WTC11 (cell line): Measurements from ENCODE around the gene IL10RB. TPM values are rescaled to one million over a fixed set of nuclear protein-coding genes. Genes with fewer than 3 reads are reported as not detected.

Experiments
- ATAC-seq: fragments of 200-7000 bp; cut with Tn5 transposase; 2 replicates; pipeline ENCODE4 v1.10.0; 2021; ENCODE audit warnings: mild to moderate bottlenecking, moderate library complexity
- CTCF ChIA-PET: fragments of 300-600 bp; sonication (Branson Sonifier 250); formaldehyde crosslinking; loops from one replicate; lab custom pipeline; 2021; ENCODE audit warnings: antibody characterized with exemption; lab: Charles Lee
- POLR2A ChIA-PET: fragments of 350-600 bp; sonication (Branson Sonifier 250); formaldehyde crosslinking; loops from one replicate; lab custom pipeline; 2021; ENCODE audit warnings: antibody characterized with exemption; lab: Charles Lee
- DNase-seq: peaks from one replicate; pipeline ENCODE4 v3.0.0; 2021; ENCODE audit warnings: low spot score
- H3K27ac Mint-ChIP-seq: 2 replicates; pipeline ENCODE4 v1.8.0; 2021; ENCODE audit warnings: mixed read lengths
- H3K27me3 Mint-ChIP-seq: 2 replicates; pipeline ENCODE4 v1.8.0; 2021; ENCODE audit warnings: low read depth, mild to moderate bottlenecking, moderate library complexity, mixed read lengths
- H3K36me3 Mint-ChIP-seq: 2 replicates; pipeline ENCODE4 v1.8.0; 2021; ENCODE audit warnings: mixed read lengths
- H3K4me1 Mint-ChIP-seq: 2 replicates; pipeline ENCODE4 v1.8.0; 2022; ENCODE audit warnings: mixed read lengths
- H3K4me3 Mint-ChIP-seq: 2 replicates; pipeline ENCODE4 v1.8.0; 2021; ENCODE audit warnings: mild to moderate bottlenecking, moderate library complexity, mixed read lengths
- H3K9me3 Mint-ChIP-seq: 2 replicates; pipeline ENCODE4 v1.8.0; 2021; ENCODE audit warnings: mixed read lengths
- CDX4 ChIP-seq: fragments of 250-450 bp; sonication (Bioruptor Pico); IDR thresholded peaks from 2 replicates; pipeline ENCODE4 v1.9.0; 2021; ENCODE audit warnings: moderate library complexity, mild to moderate bottlenecking, inconsistent platforms, borderline replicate concordance
- E2F5 ChIP-seq: sonication (generic); formaldehyde crosslinking; IDR thresholded peaks from 2 replicates; pipeline ENCODE4 v1.8.1; 2022; ENCODE audit warnings: mild to moderate bottlenecking, moderate library complexity, missing genetic modification reagents
- ESRRA ChIP-seq: sonication (generic); formaldehyde crosslinking; IDR thresholded peaks from 2 replicates; pipeline ENCODE4 v1.8.1; 2022; ENCODE audit warnings: mild to moderate bottlenecking, missing genetic modification reagents, borderline replicate concordance
- GRHL2 ChIP-seq: fragments of 250-450 bp; sonication (Bioruptor Pico); IDR thresholded peaks from 2 replicates; pipeline ENCODE4 v1.8.0; 2022; ENCODE audit warnings: mild to moderate bottlenecking, moderate library complexity; ENCODE audit not compliant: insufficient replicate concordance, severe bottlenecking
- NFATC4 ChIP-seq: fragments of 250-450 bp; sonication (Bioruptor Pico); IDR thresholded peaks from 2 replicates; pipeline ENCODE4 v1.9.0; 2021; ENCODE audit warnings: mild to moderate bottlenecking
- OVOL2 ChIP-seq: fragments of 250-450 bp; sonication (Bioruptor Pico); IDR thresholded peaks from 2 replicates; pipeline ENCODE4 v1.9.0; 2021; ENCODE audit warnings: mild to moderate bottlenecking, borderline replicate concordance
- PRRX2 ChIP-seq: fragments of 250-450 bp; sonication (Bioruptor Pico); IDR thresholded peaks from 2 replicates; pipeline ENCODE4 v1.8.0; 2021; ENCODE audit warnings: mild to moderate bottlenecking
- SOX15 ChIP-seq: fragments of 250-450 bp; sonication (Bioruptor Pico); IDR thresholded peaks from 2 replicates; pipeline ENCODE4 v1.9.0; 2021; ENCODE audit warnings: mild to moderate bottlenecking
- TCF7 ChIP-seq: sonication (generic); formaldehyde crosslinking; IDR thresholded peaks from 2 replicates; pipeline ENCODE4 v1.8.0; 2022; ENCODE audit warnings: mild to moderate bottlenecking, low read depth, missing genetic modification reagents, moderate library complexity
- ZBTB21 ChIP-seq: sonication (generic); formaldehyde crosslinking; IDR thresholded peaks from 2 replicates; pipeline ENCODE4 v1.8.1; 2023; ENCODE audit warnings: mild to moderate bottlenecking, missing genetic modification reagents, borderline replicate concordance
- ZNF425 ChIP-seq: fragments of 250-450 bp; sonication (Bioruptor Pico); conservative IDR thresholded peaks from 2 replicates; pipeline ENCODE4 v1.9.0; 2021; ENCODE audit warnings: mild to moderate bottlenecking
- total RNA-seq: library from RNA; stranded (reverse); gene quantifications from 3 replicates; pipeline ENCODE4 v1.2.3, GENCODE V29; 2021
- TF ChIP-seq, protein P1 (sequence below): sonication (generic); formaldehyde crosslinking; IDR thresholded peaks from 2 replicates; pipeline ENCODE4 v1.8.0; 2022; ENCODE audit warnings: missing genetic modification reagents
- TF ChIP-seq, protein P2 (sequence below): sonication (generic); formaldehyde crosslinking; IDR thresholded peaks from 2 replicates; pipeline ENCODE4 v1.8.0; 2023; ENCODE audit warnings: mild to moderate bottlenecking, missing genetic modification reagents
- TF ChIP-seq, protein P3 (sequence below): sonication (generic); formaldehyde crosslinking; IDR thresholded peaks from 2 replicates; pipeline ENCODE4 v1.8.0; 2023; ENCODE audit warnings: missing genetic modification reagents, mild to moderate bottlenecking, borderline replicate concordance
- TF ChIP-seq, protein P4 (sequence below): sonication (generic); formaldehyde crosslinking; IDR thresholded peaks from 2 replicates; pipeline ENCODE4 v1.8.0; 2022; ENCODE audit warnings: mild to moderate bottlenecking, missing genetic modification reagents

Gene IL10RB
- total RNA-seq, 1 experiment from 2014 or later: 3.7 TPM

- POLR2A ChIA-PET: no interaction called here
- peaks cover 9% of the 10 kb centered on the region for H3K36me3 Mint-ChIP-seq
- ATAC-seq (no peak), DNase-seq (no peak)
- peaks cover 18% of the 10 kb centered on the region for H3K9me3 Mint-ChIP-seq
- TF ChIP-seq E2F5 (CRISPR knock-in tag) (no peak), SOX15 (no peak), TCF7 (CRISPR knock-in tag) (no peak), GRHL2 (CRISPR knock-in tag) (no peak), ESRRA (CRISPR knock-in tag) (no peak), NFATC4 (no peak), PRRX2 (no peak), OVOL2 (CRISPR knock-in tag) (no peak), ZNF425 (CRISPR knock-in tag) (no peak), CDX4 (no peak), ZBTB21 (CRISPR knock-in tag) (no peak)
- TF ChIP-seq, protein P1, sequence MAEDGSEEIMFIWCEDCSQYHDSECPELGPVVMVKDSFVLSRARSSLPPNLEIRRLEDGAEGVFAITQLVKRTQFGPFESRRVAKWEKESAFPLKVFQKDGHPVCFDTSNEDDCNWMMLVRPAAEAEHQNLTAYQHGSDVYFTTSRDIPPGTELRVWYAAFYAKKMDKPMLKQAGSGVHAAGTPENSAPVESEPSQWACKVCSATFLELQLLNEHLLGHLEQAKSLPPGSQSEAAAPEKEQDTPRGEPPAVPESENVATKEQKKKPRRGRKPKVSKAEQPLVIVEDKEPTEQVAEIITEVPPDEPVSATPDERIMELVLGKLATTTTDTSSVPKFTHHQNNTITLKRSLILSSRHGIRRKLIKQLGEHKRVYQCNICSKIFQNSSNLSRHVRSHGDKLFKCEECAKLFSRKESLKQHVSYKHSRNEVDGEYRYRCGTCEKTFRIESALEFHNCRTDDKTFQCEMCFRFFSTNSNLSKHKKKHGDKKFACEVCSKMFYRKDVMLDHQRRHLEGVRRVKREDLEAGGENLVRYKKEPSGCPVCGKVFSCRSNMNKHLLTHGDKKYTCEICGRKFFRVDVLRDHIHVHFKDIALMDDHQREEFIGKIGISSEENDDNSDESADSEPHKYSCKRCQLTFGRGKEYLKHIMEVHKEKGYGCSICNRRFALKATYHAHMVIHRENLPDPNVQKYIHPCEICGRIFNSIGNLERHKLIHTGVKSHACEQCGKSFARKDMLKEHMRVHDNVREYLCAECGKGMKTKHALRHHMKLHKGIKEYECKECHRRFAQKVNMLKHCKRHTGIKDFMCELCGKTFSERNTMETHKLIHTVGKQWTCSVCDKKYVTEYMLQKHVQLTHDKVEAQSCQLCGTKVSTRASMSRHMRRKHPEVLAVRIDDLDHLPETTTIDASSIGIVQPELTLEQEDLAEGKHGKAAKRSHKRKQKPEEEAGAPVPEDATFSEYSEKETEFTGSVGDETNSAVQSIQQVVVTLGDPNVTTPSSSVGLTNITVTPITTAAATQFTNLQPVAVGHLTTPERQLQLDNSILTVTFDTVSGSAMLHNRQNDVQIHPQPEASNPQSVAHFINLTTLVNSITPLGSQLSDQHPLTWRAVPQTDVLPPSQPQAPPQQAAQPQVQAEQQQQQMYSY (CRISPR knock-in tag): no peak
- TF ChIP-seq, protein P2, sequence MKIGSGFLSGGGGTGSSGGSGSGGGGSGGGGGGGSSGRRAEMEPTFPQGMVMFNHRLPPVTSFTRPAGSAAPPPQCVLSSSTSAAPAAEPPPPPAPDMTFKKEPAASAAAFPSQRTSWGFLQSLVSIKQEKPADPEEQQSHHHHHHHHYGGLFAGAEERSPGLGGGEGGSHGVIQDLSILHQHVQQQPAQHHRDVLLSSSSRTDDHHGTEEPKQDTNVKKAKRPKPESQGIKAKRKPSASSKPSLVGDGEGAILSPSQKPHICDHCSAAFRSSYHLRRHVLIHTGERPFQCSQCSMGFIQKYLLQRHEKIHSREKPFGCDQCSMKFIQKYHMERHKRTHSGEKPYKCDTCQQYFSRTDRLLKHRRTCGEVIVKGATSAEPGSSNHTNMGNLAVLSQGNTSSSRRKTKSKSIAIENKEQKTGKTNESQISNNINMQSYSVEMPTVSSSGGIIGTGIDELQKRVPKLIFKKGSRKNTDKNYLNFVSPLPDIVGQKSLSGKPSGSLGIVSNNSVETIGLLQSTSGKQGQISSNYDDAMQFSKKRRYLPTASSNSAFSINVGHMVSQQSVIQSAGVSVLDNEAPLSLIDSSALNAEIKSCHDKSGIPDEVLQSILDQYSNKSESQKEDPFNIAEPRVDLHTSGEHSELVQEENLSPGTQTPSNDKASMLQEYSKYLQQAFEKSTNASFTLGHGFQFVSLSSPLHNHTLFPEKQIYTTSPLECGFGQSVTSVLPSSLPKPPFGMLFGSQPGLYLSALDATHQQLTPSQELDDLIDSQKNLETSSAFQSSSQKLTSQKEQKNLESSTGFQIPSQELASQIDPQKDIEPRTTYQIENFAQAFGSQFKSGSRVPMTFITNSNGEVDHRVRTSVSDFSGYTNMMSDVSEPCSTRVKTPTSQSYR (CRISPR knock-in tag): no peak
- TF ChIP-seq, protein P3, sequence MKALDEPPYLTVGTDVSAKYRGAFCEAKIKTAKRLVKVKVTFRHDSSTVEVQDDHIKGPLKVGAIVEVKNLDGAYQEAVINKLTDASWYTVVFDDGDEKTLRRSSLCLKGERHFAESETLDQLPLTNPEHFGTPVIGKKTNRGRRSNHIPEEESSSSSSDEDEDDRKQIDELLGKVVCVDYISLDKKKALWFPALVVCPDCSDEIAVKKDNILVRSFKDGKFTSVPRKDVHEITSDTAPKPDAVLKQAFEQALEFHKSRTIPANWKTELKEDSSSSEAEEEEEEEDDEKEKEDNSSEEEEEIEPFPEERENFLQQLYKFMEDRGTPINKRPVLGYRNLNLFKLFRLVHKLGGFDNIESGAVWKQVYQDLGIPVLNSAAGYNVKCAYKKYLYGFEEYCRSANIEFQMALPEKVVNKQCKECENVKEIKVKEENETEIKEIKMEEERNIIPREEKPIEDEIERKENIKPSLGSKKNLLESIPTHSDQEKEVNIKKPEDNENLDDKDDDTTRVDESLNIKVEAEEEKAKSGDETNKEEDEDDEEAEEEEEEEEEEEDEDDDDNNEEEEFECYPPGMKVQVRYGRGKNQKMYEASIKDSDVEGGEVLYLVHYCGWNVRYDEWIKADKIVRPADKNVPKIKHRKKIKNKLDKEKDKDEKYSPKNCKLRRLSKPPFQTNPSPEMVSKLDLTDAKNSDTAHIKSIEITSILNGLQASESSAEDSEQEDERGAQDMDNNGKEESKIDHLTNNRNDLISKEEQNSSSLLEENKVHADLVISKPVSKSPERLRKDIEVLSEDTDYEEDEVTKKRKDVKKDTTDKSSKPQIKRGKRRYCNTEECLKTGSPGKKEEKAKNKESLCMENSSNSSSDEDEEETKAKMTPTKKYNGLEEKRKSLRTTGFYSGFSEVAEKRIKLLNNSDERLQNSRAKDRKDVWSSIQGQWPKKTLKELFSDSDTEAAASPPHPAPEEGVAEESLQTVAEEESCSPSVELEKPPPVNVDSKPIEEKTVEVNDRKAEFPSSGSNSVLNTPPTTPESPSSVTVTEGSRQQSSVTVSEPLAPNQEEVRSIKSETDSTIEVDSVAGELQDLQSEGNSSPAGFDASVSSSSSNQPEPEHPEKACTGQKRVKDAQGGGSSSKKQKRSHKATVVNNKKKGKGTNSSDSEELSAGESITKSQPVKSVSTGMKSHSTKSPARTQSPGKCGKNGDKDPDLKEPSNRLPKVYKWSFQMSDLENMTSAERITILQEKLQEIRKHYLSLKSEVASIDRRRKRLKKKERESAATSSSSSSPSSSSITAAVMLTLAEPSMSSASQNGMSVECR: no peak
- TF ChIP-seq, protein P4, sequence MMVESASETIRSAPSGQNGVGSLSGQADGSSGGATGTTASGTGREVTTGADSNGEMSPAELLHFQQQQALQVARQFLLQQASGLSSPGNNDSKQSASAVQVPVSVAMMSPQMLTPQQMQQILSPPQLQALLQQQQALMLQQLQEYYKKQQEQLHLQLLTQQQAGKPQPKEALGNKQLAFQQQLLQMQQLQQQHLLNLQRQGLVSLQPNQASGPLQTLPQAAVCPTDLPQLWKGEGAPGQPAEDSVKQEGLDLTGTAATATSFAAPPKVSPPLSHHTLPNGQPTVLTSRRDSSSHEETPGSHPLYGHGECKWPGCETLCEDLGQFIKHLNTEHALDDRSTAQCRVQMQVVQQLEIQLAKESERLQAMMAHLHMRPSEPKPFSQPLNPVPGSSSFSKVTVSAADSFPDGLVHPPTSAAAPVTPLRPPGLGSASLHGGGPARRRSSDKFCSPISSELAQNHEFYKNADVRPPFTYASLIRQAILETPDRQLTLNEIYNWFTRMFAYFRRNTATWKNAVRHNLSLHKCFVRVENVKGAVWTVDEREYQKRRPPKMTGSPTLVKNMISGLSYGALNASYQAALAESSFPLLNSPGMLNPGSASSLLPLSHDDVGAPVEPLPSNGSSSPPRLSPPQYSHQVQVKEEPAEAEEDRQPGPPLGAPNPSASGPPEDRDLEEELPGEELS (CRISPR knock-in tag): no peak
- H3K27me3 Mint-ChIP-seq: no peaks in the 10 kb centered on the region
- no peak overlapping the region for H3K4me3 Mint-ChIP-seq
- no peak overlapping the region for H3K27ac Mint-ChIP-seq
- no peaks in the 10 kb centered on the region for H3K4me1 Mint-ChIP-seq
- CTCF ChIA-PET: no interaction called here
Measured at GRCh38 chr21:33279330-33279820, 13.2 kb downstream of the IL10RB start.
